Ovary (tissue), 3 donors: ENCODE data around the gene C11orf54.

ENCODE experiments used
- EP300 ChIP-seq: sonication (generic); formaldehyde crosslinking; IDR thresholded peaks from one replicate; pipeline ENCODE4 v1.6.1; 2017; ENCODE audit warnings: antibody characterized with exemption
- POLR2A ChIP-seq: fragments of 450-650 bp; IDR thresholded peaks from one replicate; pipeline ENCODE4 v1.6.1; 2017; ENCODE audit warnings: antibody characterized with exemption, mild to moderate bottlenecking, moderate library complexity
- TF ChIP-seq, protein P1 (sequence below), 3 donors: fragments of 450-650 bp in 2 of 3; fragments of 200-600 bp in 1 of 3; IDR thresholded peaks; one replicate each; pipeline versions ENCODE4 v1.5.1 to v1.8.0; 2016 to 2022; ENCODE audit warnings: antibody characterized with exemption in 3 of 3, mild to moderate bottlenecking in 1 of 3
- donor health status: DM: no; HTN: no; CAD: no.

DNA sequence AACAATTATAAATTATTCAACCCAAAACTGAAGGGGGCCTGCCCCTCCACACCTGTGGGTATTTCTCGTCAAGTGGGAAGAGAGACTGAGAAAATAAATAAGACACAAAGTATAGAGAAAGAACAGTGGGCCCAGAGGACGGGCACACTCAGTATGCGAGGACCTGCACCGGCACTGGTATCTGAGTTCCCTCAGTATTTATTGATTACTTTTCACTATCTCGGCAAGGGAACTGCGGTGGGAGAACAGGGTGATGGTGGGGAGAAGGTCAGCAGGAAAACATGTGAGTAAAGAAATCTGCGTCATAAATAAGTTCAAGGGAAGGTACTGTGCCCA, 3.2 kb downstream of the C11orf54 start:
- TF ChIP-seq, protein P1, sequence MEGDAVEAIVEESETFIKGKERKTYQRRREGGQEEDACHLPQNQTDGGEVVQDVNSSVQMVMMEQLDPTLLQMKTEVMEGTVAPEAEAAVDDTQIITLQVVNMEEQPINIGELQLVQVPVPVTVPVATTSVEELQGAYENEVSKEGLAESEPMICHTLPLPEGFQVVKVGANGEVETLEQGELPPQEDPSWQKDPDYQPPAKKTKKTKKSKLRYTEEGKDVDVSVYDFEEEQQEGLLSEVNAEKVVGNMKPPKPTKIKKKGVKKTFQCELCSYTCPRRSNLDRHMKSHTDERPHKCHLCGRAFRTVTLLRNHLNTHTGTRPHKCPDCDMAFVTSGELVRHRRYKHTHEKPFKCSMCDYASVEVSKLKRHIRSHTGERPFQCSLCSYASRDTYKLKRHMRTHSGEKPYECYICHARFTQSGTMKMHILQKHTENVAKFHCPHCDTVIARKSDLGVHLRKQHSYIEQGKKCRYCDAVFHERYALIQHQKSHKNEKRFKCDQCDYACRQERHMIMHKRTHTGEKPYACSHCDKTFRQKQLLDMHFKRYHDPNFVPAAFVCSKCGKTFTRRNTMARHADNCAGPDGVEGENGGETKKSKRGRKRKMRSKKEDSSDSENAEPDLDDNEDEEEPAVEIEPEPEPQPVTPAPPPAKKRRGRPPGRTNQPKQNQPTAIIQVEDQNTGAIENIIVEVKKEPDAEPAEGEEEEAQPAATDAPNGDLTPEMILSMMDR (IDR thresholded peaks at IDR 0.05): no peak
- TF ChIP-seq POLR2A: no peak
- TF ChIP-seq EP300: no peak
